ENCODE results near the gene MCRIP1. TPM values are rescaled to one million over a fixed set of nuclear protein-coding genes. Genes with fewer than 3 reads are reported as not detected.
A peak's percentile ranks its signal among the peaks of the same experiment; 100 is the strongest.

MCRIP1 gene
- total and polyA plus RNA-seq, 2 of the 13 experiments (the other 11 are each of a cell fraction or from before 2014, with no cell fraction given) = 79.7 to 84.9 TPM

DNA sequence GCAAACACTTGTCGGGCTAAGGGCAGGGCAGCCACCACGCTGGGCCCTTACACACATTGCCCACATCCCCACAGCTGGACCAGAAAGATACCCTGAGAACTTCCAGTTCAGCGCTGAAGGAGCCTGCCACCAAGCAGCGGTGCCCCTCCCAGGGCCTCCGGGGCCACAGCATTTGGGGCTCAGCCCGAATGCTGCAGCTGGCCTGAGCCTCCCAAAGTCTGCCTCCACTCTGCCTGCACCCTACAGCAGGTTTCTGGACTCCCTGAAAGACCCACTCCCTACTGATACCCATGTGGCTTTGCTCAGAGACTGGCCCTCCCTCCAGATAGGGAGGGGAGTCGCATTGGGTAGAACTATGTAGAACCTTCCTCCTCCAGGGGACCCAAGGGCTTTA lies 1.5 kb downstream of the MCRIP1 start (continued):
- TF ChIP-seq RBFOX2 (IDR thresholded peaks at IDR 0.05; ENCODE audit: low read depth, low read length) (0 out of 2 replicates have a peak, but pooled peaks have one; percentile 27), DNMT3B (CRISPR knock-in tag; conservative IDR thresholded peaks at IDR 0.05) (no peak), ZNF577 (CRISPR knock-in tag; IDR thresholded peaks at IDR 0.05; ENCODE audit: borderline replicate concordance, low read depth) (no peak), YEATS2 (CRISPR knock-in tag; IDR thresholded peaks at IDR 0.05; ENCODE audit: borderline replicate concordance) (no peak), EP300 (IDR thresholded peaks at IDR 0.05; ENCODE audit: low read depth in 2 of 2, low read length in 2 of 2) (no peak), EP300 (CRISPR knock-in tag; IDR thresholded peaks at IDR 0.05; ENCODE audit: borderline replicate concordance) (0 out of 2 replicates have a peak, but pooled peaks have one; percentile 7), ZFP82 (CRISPR knock-in tag; IDR thresholded peaks at IDR 0.05; ENCODE audit: borderline replicate concordance) (no peak), GTF3A (CRISPR knock-in tag; conservative IDR thresholded peaks at IDR 0.05) (no peak), ZNF768 (CRISPR knock-in tag; IDR thresholded peaks at IDR 0.05) (0 out of 2 replicates have a peak, but pooled peaks have one; percentile 28), ZBTB8A (CRISPR knock-in tag; IDR thresholded peaks at IDR 0.05; ENCODE audit: borderline replicate concordance, low read depth) (no peak)
- TF ChIP-seq, protein P1, sequence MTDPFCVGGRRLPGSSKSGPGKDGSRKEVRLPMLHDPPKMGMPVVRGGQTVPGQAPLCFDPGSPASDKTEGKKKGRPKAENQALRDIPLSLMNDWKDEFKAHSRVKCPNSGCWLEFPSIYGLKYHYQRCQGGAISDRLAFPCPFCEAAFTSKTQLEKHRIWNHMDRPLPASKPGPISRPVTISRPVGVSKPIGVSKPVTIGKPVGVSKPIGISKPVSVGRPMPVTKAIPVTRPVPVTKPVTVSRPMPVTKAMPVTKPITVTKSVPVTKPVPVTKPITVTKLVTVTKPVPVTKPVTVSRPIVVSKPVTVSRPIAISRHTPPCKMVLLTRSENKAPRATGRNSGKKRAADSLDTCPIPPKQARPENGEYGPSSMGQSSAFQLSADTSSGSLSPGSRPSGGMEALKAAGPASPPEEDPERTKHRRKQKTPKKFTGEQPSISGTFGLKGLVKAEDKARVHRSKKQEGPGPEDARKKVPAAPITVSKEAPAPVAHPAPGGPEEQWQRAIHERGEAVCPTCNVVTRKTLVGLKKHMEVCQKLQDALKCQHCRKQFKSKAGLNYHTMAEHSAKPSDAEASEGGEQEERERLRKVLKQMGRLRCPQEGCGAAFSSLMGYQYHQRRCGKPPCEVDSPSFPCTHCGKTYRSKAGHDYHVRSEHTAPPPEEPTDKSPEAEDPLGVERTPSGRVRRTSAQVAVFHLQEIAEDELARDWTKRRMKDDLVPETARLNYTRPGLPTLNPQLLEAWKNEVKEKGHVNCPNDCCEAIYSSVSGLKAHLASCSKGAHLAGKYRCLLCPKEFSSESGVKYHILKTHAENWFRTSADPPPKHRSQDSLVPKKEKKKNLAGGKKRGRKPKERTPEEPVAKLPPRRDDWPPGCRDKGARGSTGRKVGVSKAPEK (CRISPR knock-in tag; IDR thresholded peaks at IDR 0.05; ENCODE audit: borderline replicate concordance) = no peak
- TF ChIP-seq, protein P2, sequence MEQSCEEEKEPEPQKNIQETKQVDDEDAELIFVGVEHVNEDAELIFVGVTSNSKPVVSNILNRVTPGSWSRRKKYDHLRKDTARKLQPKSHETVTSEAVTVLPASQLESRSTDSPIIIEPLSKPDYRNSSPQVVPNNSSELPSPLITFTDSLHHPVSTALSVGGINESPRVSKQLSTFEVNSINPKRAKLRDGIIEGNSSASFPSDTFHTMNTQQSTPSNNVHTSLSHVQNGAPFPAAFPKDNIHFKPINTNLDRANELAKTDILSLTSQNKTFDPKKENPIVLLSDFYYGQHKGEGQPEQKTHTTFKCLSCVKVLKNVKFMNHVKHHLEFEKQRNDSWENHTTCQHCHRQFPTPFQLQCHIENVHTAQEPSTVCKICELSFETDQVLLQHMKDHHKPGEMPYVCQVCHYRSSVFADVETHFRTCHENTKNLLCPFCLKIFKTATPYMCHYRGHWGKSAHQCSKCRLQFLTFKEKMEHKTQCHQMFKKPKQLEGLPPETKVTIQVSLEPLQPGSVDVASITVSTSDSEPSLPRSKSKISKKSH (CRISPR knock-in tag; IDR thresholded peaks at IDR 0.05; ENCODE audit: borderline replicate concordance) = 0 out of 2 replicates have a peak, but pooled peaks have one; percentile 13
